Hepatic stellate cell (primary cell): ENCODE data around the gene TINCR.
"Not testable (repeated sequence)": the region's sequence is repeated elsewhere in the genome, so short reads cannot be mapped to it uniquely, and the experiment has no call there.

ENCODE experiments used
- DNase-seq: peaks from one replicate; pipeline ENCODE4 v3.0.0; 2011; ENCODE audit warnings: low spot score

The TINCR gene

GRCh38 chr19:5558101-5558621 lies 9.6 kb downstream of the TINCR start:
- no peak for DNase-seq

- DNase-seq: no peak
Measured at GRCh38 chr19:5557691-5558090, 10.1 kb downstream of the TINCR start.

- no peak for DNase-seq
Measured at GRCh38 chr19:5554828-5555227, 12.9 kb downstream of the TINCR start.

GRCh38 chr19:5553892-5554291 lies 13.9 kb downstream of the TINCR start:
- DNase-seq: no peak

GRCh38 chr19:5547881-5548280 lies 19.9 kb downstream of the TINCR start:
- peak; percentile 54 for DNase-seq

GRCh38 chr19:5545984-5546383 lies 21.8 kb downstream of the TINCR start:
- DNase-seq: no peak

GRCh38 chr19:5545051-5545450 lies 22.7 kb downstream of the TINCR start:
- DNase-seq: no peak

GRCh38 chr19:5542665-5543064 lies 25.1 kb downstream of the TINCR start:
- DNase-seq: no peak

- DNase-seq: no peak
Measured at GRCh38 chr19:5541456-5541855, 26.3 kb downstream of the TINCR start.

GRCh38 chr19:5540208-5540607 lies 27.5 kb downstream of the TINCR start:
- no peak for DNase-seq

- no peak for DNase-seq
Measured at GRCh38 chr19:5537870-5538269, 29.9 kb downstream of the TINCR start.

- DNase-seq: not testable (repeated sequence)
Measured at GRCh38 chr19:5536982-5537579, 30.7 kb downstream of the TINCR start.

- DNase-seq: peak; percentile 52
Measured at GRCh38 chr19:5536337-5536894, 31.3 kb downstream of the TINCR start.

- no peak for DNase-seq
Measured at GRCh38 chr19:5534787-5535586, 32.8 kb downstream of the TINCR start.

- no peak for DNase-seq
Measured at GRCh38 chr19:5533257-5533656, 34.5 kb downstream of the TINCR start.

GRCh38 chr19:5530701-5531100 lies 37.1 kb downstream of the TINCR start:
- DNase-seq: no peak

- DNase-seq: no peak
Measured at GRCh38 chr19:5526691-5527090, 41.1 kb downstream of the TINCR start.

GRCh38 chr19:5524081-5524480 lies 43.7 kb downstream of the TINCR start:
- no peak for DNase-seq

GRCh38 chr19:5522106-5522505 lies 45.6 kb downstream of the TINCR start:
- no peak for DNase-seq

GRCh38 chr19:5520501-5520900 lies 47.3 kb downstream of the TINCR start:
- DNase-seq: no peak

- DNase-seq: no peak
Measured at GRCh38 chr19:5519076-5519475, 48.7 kb downstream of the TINCR start.

GRCh38 chr19:5515737-5516136 lies 52.0 kb downstream of the TINCR start:
- no peak for DNase-seq

GRCh38 chr19:5514001-5514400 lies 53.8 kb downstream of the TINCR start:
- DNase-seq: no peak
